Measurements from ENCODE around the gene ARHGAP33.

ARHGAP33 gene

DNA sequence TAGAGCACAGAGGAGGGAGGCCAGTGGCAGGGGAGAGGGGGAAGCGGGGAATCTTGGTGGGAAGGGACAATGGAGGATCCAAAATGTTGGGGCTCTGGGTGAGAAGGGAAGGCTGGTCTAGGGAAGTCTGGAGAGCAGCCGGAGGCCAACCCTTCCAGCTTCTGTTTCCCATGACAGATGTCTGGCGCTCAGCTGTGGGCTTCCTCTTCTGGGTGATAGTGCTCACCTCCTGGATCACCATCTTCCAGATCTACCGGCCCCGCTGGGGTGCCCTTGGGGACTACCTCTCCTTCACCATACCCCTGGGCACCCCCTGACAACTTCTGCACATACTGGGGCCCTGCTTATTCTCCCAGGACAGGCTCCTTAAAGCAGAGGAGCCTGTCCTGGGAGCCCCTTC lies 28.8 kb upstream of the ARHGAP33 start:
- peak overlapping the region; percentile 97 to 100 for H3K4me3 Mint-ChIP-seq
- peak overlapping the region; percentile 88 to 99 for H3K27ac Mint-ChIP-seq
- no peaks in the 10 kb centered on the region for H3K27me3 Mint-ChIP-seq
- H3K9me3 Mint-ChIP-seq: no peaks in the 10 kb centered on the region
- no peak for ATAC-seq
- H3K4me1 Mint-ChIP-seq: peaks cover 70% of the 10 kb centered on the region
- no peak for DNase-seq

DNA sequence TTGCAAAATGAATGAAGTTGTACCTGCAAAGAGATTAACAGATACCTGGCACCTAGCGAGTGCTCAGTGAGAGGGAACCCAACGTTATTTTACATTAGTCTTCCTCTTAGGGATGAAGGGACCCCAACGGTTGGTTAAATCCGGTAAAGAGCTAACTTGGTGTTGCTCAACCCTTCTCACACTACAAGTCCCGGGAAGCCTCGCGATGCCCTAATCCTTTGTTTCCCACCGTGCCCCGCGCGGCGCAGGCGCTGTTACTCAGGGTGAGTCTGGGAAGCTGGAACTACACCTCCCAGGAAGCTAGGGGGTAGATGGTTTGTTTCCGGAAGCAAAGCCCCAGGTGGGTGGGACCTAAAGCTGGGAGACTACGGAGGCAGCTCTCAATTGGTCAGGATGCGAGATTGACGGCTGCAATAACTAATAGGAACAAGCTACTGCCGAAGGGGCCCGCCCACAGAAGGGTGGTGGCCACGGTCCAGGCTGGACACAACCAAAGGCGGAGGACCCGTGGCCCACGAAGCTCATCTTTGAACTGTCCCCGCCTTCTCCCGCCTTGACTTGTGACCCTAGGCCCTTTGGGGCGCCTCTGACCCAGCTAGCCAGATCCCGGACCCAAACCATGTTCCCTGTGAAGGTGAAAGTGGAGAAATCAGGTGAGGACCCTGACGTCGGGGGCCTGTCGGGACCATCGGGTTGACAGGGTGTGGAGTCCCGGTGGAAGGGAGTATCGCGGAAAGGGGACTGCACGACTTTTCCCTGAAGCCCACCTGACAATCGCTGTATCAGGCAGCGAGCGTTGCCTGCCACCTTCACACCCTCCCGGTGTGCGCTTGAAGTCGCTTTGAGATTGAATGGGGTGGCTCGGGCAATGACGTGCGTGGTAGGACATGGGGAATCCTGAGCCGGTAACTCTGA lies 27.0 kb upstream of the ARHGAP33 start, which contains the start of gene LIN37:
Gene LIN37, plus strand, starts transcription at position 471 of the 915 bp plus-strand sequence. Its CDS starts 149 bp downstream, at position 620.
- DNase-seq: peak; percentile 97 to 99
- peak within 1 kb of the TSS; percentile 90 to 99 for H3K27ac Mint-ChIP-seq
- H3K4me3 Mint-ChIP-seq: peak within 1 kb of the TSS; percentile 86 to 100
- H3K9me3 Mint-ChIP-seq: no peaks in the 10 kb centered on the region
- ATAC-seq: peak; percentile 83
- no peaks in the 10 kb centered on the region for H3K27me3 Mint-ChIP-seq
- peaks cover 59% of the 10 kb centered on the region for H3K4me1 Mint-ChIP-seq

DNA sequence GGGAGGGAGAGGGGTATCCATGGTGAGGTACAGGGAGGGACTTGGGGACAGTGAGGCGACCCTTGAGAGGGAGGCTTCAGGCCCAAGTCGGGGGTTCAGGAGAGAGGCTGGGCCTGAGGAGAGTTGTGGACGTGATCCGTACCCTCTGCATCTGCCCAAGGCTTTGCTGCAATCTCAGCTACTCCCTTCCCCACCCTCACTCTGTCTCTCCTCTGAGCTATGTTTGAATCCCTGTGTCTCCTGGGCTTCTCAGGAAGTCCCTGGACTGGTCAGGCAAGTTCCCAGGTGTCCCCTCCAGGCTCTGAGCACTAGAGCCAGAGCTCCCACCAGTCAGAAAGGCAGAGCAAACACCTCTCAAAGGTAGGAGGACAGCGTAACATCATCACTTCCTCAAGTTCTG lies 25.2 kb upstream of the ARHGAP33 start:
- Mint-ChIP-seq H3K27ac (no peak overlapping the region), H3K4me3 (peak overlapping the region; percentile 39 to 86), H3K9me3 (no peaks in the 10 kb centered on the region), H3K4me1 (peaks cover 53% of the 10 kb centered on the region), H3K27me3 (no peaks in the 10 kb centered on the region)
- DNase-seq (no peak), ATAC-seq (no peak)

DNA sequence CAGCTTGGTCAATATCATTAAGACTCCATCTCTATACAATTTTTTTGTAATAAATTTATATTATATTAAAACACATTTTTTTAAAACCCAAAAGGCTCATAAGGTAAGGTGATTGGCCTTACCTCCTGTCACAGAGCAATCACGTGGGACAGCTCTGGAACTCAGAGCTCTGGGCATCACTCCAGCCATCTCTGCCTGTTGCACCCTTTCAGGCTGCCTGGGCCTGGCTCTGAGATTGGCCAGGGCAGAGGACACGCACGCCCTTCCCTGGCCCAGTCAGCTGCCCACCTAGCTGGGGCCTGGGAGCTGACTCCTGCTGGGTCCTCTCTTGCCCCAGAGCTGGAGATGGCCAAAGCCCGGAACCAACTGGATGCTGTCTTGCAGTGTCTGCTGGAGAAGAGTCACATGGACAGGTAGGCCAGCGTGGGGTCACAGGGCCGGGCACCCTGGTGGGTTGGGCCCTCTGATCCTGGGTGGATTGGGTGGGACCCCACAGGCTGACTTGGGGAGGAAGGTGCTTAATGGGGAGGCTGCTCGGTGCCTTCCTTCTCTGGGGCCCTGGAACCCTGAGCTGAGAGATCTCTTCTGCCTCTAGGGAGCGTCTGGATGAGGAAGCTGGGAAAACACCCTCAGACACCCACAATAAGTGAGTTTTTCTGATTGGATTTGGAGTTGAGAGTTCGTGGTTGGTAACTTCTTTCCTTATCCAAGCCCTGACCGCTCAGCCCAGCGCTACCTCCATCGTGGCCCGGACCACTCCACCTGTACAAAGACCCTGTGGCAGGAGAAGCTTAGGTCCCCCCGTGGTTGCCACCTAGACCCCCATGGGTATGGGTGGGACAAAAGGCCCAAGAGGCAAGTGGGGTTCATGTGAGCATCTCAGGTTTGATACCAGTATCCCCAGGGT lies 23.3 kb upstream of the ARHGAP33 start:
- Mint-ChIP-seq H3K4me1 (peaks cover 53% of the 10 kb centered on the region), H3K4me3 (no peak overlapping the region), H3K9me3 (no peaks in the 10 kb centered on the region), H3K27me3 (peaks cover 13% of the 10 kb centered on the region), H3K27ac (peak overlapping the region in 1 of 2 donors; percentile 73)
- ATAC-seq (no peak), DNase-seq (no peak)

DNA sequence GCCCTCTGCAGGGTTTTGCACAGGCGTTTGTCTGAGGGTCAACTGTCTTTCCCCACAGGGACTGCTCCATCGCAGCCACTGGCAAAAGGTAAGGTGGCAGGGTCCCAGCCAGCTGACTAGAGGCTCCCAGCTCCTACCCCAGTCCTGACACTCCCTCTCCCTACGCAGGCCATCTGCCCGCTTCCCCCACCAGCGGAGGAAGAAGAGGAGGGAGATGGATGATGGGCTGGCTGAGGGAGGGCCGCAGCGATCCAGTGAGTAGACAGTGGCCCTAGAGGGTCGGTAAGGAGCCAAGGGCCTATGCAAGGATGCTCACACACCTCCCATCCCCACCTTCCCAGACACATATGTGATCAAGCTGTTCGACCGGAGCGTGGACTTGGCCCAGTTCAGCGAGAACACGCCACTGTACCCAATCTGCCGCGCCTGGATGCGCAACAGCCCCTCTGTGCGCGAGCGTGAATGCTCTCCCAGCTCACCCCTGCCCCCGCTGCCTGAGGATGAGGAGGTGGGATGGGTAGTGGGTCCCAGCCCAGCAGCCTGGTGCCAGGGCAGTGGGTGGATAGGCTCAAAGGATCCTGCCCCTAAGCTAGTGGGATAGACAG lies 22.5 kb upstream of the ARHGAP33 start:
- no peaks in the 10 kb centered on the region for H3K9me3 Mint-ChIP-seq
- no peak for ATAC-seq
- no peak overlapping the region for H3K4me3 Mint-ChIP-seq

DNA sequence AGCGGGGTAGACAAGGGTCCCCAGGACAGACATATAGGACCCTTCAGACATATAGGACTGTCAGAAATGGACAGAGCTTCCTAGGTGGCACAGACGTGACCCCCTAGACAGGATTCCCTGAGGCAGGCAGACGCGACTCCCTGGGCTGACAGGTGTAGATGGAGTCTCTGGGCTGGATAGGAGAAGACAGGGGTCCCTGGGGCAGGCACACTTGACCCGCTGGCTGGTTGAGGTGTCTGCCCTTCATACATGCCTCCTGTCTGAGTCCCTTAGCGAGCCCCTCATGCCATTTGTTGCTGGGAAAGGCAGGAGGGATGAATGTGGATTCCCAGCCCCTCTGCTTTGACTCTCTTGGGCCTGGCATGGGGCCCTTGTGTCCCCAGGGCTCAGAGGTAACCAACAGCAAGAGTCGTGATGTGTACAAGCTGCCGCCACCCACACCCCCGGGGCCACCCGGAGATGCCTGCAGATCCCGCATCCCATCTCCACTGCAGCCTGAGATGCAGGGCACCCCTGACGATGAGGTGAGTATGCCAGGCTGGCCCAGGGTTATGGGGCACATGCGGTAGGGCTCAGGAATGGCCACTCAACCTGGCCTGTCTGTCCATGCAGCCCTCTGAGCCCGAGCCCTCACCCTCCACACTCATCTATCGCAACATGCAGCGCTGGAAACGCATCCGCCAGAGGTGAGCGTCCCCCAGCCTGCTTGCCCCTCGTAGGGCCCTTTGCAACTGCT lies 21.6 kb upstream of the ARHGAP33 start:
- peaks cover 47% of the 10 kb centered on the region for H3K4me1 Mint-ChIP-seq
- H3K27ac Mint-ChIP-seq: no peak overlapping the region
- no peaks in the 10 kb centered on the region for H3K9me3 Mint-ChIP-seq
- H3K4me3 Mint-ChIP-seq: no peak overlapping the region
- no peak for DNase-seq
- H3K27me3 Mint-ChIP-seq: peaks cover 13% of the 10 kb centered on the region
- no peak for ATAC-seq

More for the DNA sequence above, 22.5 kb upstream of the ARHGAP33 start:
- Mint-ChIP-seq H3K27ac (no peak overlapping the region), H3K4me1 (peaks cover 53% of the 10 kb centered on the region), H3K27me3 (peaks cover 13% of the 10 kb centered on the region)
- DNase-seq: no peak

DNA sequence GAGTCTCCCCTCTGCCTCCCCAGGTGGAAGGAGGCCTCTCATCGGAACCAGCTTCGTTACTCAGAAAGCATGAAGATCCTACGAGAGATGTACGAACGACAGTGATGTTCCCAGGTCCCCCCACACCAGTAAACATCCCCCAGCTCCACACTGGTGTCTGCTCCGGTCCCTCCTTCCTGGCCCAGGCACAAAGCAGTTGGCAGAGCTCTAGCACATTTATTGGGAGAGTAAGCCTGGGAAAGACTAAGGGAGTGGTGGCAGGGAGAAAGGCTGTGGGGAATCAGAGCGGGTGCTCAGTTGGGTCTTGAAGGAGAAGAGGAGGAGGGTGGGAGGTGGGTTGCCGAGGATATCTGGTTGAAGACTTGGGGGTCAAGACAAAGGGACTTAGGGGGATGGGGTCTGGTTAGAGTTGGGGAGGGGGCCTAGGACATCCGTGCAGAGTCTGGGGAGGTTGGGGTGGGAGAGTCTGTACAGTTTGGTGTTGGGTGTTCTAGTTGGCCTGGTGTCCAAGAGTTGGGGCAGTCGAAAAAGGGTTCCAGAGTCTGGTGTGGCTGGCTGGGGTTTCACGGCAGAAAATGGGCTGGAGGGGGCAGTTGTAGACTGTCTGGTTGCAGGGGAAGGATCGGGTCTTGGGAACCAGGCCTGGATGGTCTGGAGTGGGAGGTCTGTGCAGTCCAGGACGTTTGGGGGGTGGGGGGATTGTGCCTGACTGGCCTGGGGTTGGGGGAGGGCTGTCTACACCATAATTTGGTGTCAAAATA lies 20.8 kb upstream of the ARHGAP33 start:
- no peak for ATAC-seq
- no peak overlapping the region for H3K27ac Mint-ChIP-seq
- H3K9me3 Mint-ChIP-seq: no peaks in the 10 kb centered on the region
- no peak for DNase-seq
- peak overlapping the region in 1 of 2 donors; percentile 30 for H3K4me3 Mint-ChIP-seq
- peaks cover 47% of the 10 kb centered on the region for H3K4me1 Mint-ChIP-seq
- H3K27me3 Mint-ChIP-seq: peaks cover 13% of the 10 kb centered on the region

DNA sequence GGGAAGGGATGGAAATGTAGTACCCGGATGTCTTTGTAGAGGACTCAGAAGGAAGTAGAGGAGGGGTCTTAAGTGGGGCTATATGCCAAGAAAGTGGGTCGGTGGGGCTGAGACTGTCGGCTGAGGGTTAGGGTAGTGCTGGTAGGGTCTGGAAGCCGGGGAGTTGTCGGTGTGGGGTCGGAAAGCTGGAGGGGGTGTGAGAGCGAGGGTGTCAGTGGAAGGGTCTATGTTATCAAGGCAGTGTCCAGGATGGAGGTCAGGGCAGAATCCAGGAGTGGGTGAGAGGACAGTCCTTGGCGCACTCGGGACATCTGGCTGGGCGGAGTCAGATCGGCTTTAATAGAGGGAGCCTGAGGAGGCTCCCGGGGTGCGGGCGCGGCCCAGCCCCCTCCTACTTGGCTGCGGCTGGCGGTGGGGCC lies 20.2 kb upstream of the ARHGAP33 start:
- Mint-ChIP-seq H3K4me3 (peak overlapping the region; percentile 30 to 94), H3K27ac (peak overlapping the region in 1 of 2 donors; percentile 52), H3K27me3 (peaks cover 13% of the 10 kb centered on the region), H3K4me1 (peaks cover 47% of the 10 kb centered on the region), H3K9me3 (no peaks in the 10 kb centered on the region)
- DNase-seq (no peak), ATAC-seq (no peak)

DNA sequence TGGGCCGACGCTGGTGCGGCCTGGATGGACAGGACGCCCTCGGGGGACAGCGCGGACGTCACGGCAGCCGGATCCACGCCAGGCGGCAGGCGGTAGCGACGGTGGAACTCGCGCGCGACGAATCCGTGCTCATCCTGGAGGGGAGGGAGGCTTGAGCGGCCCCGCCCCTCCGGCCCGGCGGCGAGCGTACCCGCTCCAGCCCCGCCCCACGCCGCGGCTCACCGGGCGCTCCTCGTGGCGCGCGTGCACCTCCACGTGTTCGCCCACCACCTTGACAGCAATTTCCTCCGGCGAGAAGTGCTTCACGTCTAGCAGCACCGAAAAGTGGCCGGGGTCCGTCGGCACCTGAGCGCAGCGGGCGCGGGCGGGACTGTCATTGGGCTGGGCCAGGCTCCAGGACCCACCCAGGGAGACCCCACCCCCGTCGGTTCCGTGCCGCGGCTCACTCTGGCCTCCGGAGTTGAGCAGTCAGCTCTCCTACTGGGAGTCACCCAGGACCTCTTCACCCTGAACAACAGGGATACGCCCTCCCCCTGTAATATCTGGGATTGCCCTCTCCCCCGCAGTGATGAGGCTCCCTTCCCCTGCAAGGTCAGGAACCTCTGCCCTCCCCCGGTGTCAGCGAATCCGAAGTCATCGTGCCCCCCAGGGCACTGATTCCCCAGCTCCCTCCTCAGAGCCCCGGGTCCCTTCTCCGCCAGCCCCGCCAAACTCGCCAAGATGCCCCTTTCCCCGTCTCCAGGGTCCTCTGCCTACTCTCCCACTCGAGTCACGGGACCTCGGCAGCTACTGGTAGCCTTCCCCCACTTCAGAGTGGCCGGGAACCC lies 19.6 kb upstream of the ARHGAP33 start:
- Mint-ChIP-seq H3K4me3 (peak overlapping the region; percentile 75 to 94), H3K9me3 (no peaks in the 10 kb centered on the region), H3K27ac (peak overlapping the region in 1 of 2 donors; percentile 35), H3K4me1 (peaks cover 43% of the 10 kb centered on the region), H3K27me3 (peaks cover 13% of the 10 kb centered on the region)
- ATAC-seq (no peak), DNase-seq (peak; percentile 49 to 55)

DNA sequence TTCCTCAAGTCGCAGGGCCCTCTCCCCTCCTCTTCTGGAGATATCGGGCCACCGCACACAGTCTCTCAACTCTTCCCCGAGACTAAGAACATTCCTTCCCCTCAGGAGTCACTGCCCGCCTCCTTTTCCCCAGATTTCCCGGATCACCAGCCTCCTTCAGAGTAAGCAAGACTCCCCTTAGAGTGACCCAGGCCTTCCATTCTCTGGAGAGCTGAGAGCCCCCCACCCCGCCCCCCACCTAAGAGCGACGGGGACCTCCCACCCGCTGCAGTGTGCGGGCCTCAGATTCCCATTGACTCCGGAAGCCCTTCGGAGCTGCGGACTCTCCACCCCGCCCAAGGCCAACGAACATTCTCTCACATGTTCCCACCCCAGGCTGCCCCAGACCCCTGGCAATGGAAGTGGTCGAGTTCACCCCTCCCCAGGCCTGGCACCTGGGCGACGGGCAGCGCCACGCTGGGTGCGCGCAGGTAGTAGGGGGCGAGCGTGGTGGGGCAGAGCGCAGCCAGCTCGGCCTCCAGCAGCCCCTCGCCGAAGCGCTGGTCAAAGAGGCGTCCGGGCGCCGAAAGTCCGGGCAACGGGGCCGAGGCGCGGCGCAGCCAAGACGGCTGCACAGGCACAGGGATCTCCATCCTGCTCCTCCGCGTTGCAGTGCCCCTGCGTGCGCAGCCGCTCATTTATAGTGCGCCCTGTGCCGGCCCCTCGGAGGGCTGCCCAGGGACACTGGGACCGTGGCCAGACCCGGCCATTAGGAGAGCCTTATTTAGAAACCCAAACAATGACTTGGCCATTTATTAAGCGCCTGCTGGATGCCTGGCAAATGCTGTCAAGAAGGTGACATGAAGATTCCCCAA lies 18.8 kb upstream of the ARHGAP33 start, which contains the start of gene HSPB6:
Gene HSPB6, minus strand, starts transcription at position 653 of the 854 bp plus-strand sequence. Its CDS starts 21 bp downstream, at position 632.
- H3K9me3 Mint-ChIP-seq: no peaks in the 10 kb centered on the region
- DNase-seq: no peak
- H3K4me3 Mint-ChIP-seq: peak within 1 kb of the TSS; percentile 94 to 98
- no peak for ATAC-seq
- H3K27ac Mint-ChIP-seq: peak within 1 kb of the TSS; percentile 95 to 99
- H3K27me3 Mint-ChIP-seq: peaks cover 13% of the 10 kb centered on the region
- peaks cover 43% of the 10 kb centered on the region for H3K4me1 Mint-ChIP-seq

DNA sequence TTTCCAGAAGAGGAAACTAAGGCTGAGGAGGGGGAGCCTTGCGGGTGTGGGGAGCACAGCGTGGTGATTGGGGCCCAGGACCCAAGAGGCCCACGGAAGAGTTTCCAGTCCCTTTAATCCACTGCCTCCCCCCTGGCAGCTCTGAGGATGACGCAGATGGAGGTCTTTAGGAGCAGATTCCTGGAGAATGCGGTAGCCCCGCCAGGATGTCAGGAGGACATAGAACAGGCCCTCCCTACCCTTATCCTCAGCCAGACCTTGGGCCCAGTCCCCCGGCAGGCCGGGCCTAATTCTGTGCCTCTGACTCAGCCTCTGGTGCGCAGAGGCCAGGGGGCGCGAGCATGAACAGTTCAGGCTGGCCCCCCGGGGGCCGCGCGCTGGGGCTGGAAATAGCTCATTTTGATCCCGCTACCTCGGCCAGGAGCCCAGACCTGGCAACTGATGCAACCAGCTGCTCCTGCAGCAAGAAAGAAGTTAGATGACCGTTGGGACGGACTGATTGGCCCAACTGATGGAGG lies 18.1 kb upstream of the ARHGAP33 start:
- Mint-ChIP-seq H3K4me3 (peak overlapping the region; percentile 94 to 98), H3K27me3 (peaks cover 13% of the 10 kb centered on the region), H3K9me3 (no peaks in the 10 kb centered on the region), H3K27ac (peak overlapping the region; percentile 95 to 99), H3K4me1 (peaks cover 43% of the 10 kb centered on the region)
- ATAC-seq: peak; percentile 44
- peak; percentile 66 for DNase-seq

All from stimulated activated naive CD8-positive, alpha-beta T cell treated with anti-CD3 and anti-CD28 coated beads, Interleukin-15, amount 100 ng/mL, for 72 hours (primary cell).